ENCODE measurements around the gene FBN2. TPM values are rescaled to one million over a fixed set of nuclear protein-coding genes. Genes with fewer than 3 reads are reported as not detected.

Gene FBN2
- total RNA-seq, 1 experiment from 2014 or later, result 0.31 TPM

DNA sequence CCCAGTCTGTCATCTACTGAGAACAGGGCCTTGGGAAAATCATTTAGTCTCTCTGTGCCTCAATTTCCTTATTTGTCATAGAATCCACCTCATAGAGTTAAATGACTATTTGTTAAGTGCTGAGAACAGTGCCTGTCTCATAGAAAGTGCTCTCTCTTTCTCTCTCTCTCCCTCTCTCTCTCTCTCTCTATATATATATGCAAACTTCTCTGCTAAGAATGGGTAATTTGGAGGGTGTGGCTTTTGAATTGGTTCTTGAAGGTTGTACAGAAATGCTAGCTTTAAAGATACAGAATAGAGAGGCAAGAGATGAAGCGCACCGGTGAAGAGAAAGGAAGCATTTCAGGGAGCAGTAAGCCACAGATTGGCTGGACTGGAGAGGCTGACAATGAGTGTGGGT lies 197.4 kb downstream of the FBN2 start:
- no peaks in the 10 kb centered on the region for H3K4me1 Mint-ChIP-seq (ENCODE audit: low read depth, unreplicated experiment)
- CTCF ChIA-PET, result no interaction called here
- no peak overlapping the region for H3K4me3 Mint-ChIP-seq (ENCODE audit: low read depth, unreplicated experiment)
- no peak for TF ChIP-seq CTCF (IDR thresholded peaks at IDR 0.05; ENCODE audit: unreplicated experiment)
- H3K27ac Mint-ChIP-seq (ENCODE audit: unreplicated experiment), result no peak overlapping the region
- H3K27me3 Mint-ChIP-seq (ENCODE audit: unreplicated experiment), result peaks cover 37% of the 10 kb centered on the region
- no peak for DNase-seq
- no TSS peak for BruUV-seq (replicated peaks)
- intact Hi-C loops (cut with micrococcal nuclease; ENCODE audit: unreplicated experiment), result loop anchor here (10.0 kb wide), 1 partner anchor 596 kb away; no protein-coding TSS in a partner anchor
- H3K36me3 Mint-ChIP-seq (ENCODE audit: insufficient read depth, unreplicated experiment), result no peaks in the 10 kb centered on the region
- no peaks in the 10 kb centered on the region for H3K9me3 Mint-ChIP-seq (ENCODE audit: low read depth, unreplicated experiment)

DNA sequence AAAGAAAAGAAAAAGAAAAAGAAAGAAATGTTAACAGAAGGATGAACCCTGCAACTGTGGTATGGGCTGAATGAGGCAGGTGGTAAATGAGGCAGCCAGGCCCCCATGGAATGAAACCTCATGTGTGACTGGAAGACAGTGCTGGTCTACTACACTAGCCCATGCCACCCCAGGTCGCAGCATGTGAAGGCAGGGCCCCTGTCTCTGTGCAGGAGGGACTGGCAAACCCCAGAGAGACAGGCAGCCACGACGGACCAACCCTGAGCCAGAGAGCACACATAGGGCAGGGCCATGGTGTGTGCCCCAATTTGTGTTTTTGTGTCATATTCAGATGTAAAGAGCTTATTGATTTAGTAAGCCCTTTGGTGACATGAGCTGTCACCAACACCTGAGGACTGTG lies 198.5 kb downstream of the FBN2 start:
- no peaks in the 10 kb centered on the region for H3K9me3 Mint-ChIP-seq (ENCODE audit: low read depth, unreplicated experiment)
- intact Hi-C loops (cut with micrococcal nuclease; ENCODE audit: unreplicated experiment), result no loop called here
- no peak for TF ChIP-seq CTCF (IDR thresholded peaks at IDR 0.05; ENCODE audit: unreplicated experiment)
- no peak overlapping the region for H3K4me3 Mint-ChIP-seq (ENCODE audit: low read depth, unreplicated experiment)
- DNase-seq, result no peak
- H3K27ac Mint-ChIP-seq (ENCODE audit: unreplicated experiment), result no peak overlapping the region
- BruUV-seq (replicated peaks), result no TSS peak
- CTCF ChIA-PET, result no interaction called here
- no peaks in the 10 kb centered on the region for H3K4me1 Mint-ChIP-seq (ENCODE audit: low read depth, unreplicated experiment)
- H3K27me3 Mint-ChIP-seq (ENCODE audit: unreplicated experiment), result peaks cover 37% of the 10 kb centered on the region
- H3K36me3 Mint-ChIP-seq (ENCODE audit: insufficient read depth, unreplicated experiment), result no peaks in the 10 kb centered on the region

DNA sequence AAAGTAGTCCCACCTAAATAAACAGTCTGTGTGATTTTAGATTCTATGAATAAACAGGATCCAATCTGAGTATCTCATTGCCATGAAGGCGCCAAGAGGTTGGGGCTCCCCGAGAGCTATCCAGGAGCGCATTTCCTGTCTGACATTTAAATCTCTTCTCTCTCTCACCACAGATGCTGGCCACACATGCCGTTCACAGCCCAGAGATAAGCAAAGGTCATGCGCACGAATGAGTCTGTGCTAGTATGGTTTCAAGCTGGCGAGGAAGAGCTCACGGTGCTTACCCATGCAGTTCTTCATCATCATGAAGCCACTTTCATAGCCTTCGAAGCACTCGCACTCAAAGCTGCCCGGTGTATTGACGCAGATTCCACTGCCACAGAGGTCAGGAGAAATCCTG lies 199.4 kb downstream of the FBN2 start:
- CTCF ChIA-PET, result no interaction called here
- Mint-ChIP-seq H3K4me3 (ENCODE audit: low read depth, unreplicated experiment) (no peak overlapping the region), H3K27me3 (ENCODE audit: unreplicated experiment) (peaks cover 35% of the 10 kb centered on the region), H3K36me3 (ENCODE audit: insufficient read depth, unreplicated experiment) (no peaks in the 10 kb centered on the region), H3K9me3 (ENCODE audit: low read depth, unreplicated experiment) (no peaks in the 10 kb centered on the region), H3K4me1 (ENCODE audit: low read depth, unreplicated experiment) (no peaks in the 10 kb centered on the region), H3K27ac (ENCODE audit: unreplicated experiment) (no peak overlapping the region)
- no peak for DNase-seq
- intact Hi-C loops (cut with micrococcal nuclease; ENCODE audit: unreplicated experiment), result no loop called here
- no TSS peak for BruUV-seq (replicated peaks)
- TF ChIP-seq CTCF (IDR thresholded peaks at IDR 0.05; ENCODE audit: unreplicated experiment), result no peak

DNA sequence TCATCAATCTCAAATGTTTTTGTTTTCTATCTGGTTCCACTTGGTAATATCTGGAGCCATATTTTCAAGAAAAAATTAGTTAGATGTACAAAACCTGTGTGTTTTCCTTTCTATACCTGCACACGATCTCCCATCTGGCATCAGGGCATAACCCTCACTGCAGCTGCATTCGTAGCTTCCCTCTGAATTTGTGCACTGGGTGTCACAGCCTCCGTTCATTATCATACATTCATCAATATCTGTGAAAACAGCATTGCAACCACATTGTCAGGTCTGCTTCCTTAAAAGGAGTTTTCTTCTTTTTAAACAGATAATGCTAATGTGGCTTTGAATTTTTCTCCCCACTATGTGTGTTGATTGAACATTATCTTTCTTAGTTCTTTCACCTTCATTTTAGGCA lies 202.7 kb downstream of the FBN2 start:
- intact Hi-C loops (cut with micrococcal nuclease; ENCODE audit: unreplicated experiment), result no loop called here
- no peak for TF ChIP-seq CTCF (IDR thresholded peaks at IDR 0.05; ENCODE audit: unreplicated experiment)
- H3K27me3 Mint-ChIP-seq (ENCODE audit: unreplicated experiment), result peaks cover 17% of the 10 kb centered on the region
- H3K4me3 Mint-ChIP-seq (ENCODE audit: low read depth, unreplicated experiment), result no peak overlapping the region
- no TSS peak for BruUV-seq (replicated peaks)
- CTCF ChIA-PET, result no interaction called here
- no peaks in the 10 kb centered on the region for H3K36me3 Mint-ChIP-seq (ENCODE audit: insufficient read depth, unreplicated experiment)
- no peaks in the 10 kb centered on the region for H3K9me3 Mint-ChIP-seq (ENCODE audit: low read depth, unreplicated experiment)
- no peak for DNase-seq
- H3K4me1 Mint-ChIP-seq (ENCODE audit: low read depth, unreplicated experiment), result no peaks in the 10 kb centered on the region
- H3K27ac Mint-ChIP-seq (ENCODE audit: unreplicated experiment), result no peak overlapping the region
